K562 (cell line): ENCODE data around the gene SGMS1. TPM values are rescaled to one million over a fixed set of nuclear protein-coding genes. Genes with fewer than 3 reads are reported as not detected.

Experiments
- ASH1L ChIP-seq: fragments of 450-650 bp; IDR thresholded peaks from 2 replicates; pipeline ENCODE4 v1.6.1; 2018; ENCODE audit warnings: borderline replicate concordance, mild to moderate bottlenecking, low read depth; ENCODE audit not compliant: partially characterized antibody
- CC2D1A ChIP-seq: fragments of 450-650 bp; IDR thresholded peaks from 2 replicates; pipeline ENCODE4 v1.6.1; 2017; ENCODE audit warnings: mild to moderate bottlenecking
- GABPB1 ChIP-seq: sonication (generic); formaldehyde crosslinking; IDR thresholded peaks from 2 replicates; pipeline ENCODE4 v1.8.0; 2022; ENCODE audit warnings: mild to moderate bottlenecking, missing genetic modification reagents
- GTF3C2 ChIP-seq: IDR thresholded peaks from 3 replicates; pipeline ENCODE4 v1.6.1; 2011; ENCODE audit warnings: borderline replicate concordance, mild to moderate bottlenecking, moderate library complexity; ENCODE audit not compliant: insufficient read length; ENCODE audit errors: extremely low read depth
- HES1 ChIP-seq: fragments of 450-650 bp; IDR thresholded peaks from 2 replicates; pipeline ENCODE4 v1.6.1; 2016; ENCODE audit warnings: low read depth, mild to moderate bottlenecking, moderate library complexity
- HMBOX1 ChIP-seq: sonication (generic); IDR thresholded peaks from 2 replicates; pipeline ENCODE4 v1.6.1; 2016
- MBD1 ChIP-seq: fragments of 250-450 bp; sonication (Bioruptor Pico); IDR thresholded peaks from 2 replicates; pipeline ENCODE4 v1.8.0; 2022; ENCODE audit warnings: inconsistent platforms
- MECOM ChIP-seq: fragments of 250-450 bp; sonication (Bioruptor Pico); IDR thresholded peaks from 2 replicates; pipeline ENCODE4 v1.8.0; 2022; ENCODE audit warnings: inconsistent platforms
- PYGO2 ChIP-seq: fragments of 450-650 bp; IDR thresholded peaks from 2 replicates; pipeline ENCODE4 v1.6.1; 2016; ENCODE audit warnings: mild to moderate bottlenecking, missing genetic modification characterization, moderate library complexity, missing compliant biosample characterization
- RBM25 ChIP-seq: fragments of 200-400 bp; formaldehyde crosslinking; IDR thresholded peaks from 2 replicates; pipeline ENCODE4 v1.6.1; 2018; ENCODE audit warnings: low read length, low read depth, moderate library complexity; ENCODE audit not compliant: severe bottlenecking
- SMARCA4 ChIP-seq: fragments of 450-650 bp; IDR thresholded peaks from 2 replicates; pipeline ENCODE4 v1.6.1; 2016
- ZBTB9 ChIP-seq: fragments of 450-650 bp; formaldehyde crosslinking; IDR thresholded peaks from 2 replicates; pipeline ENCODE4 v1.4.0; 2020; ENCODE audit warnings: mild to moderate bottlenecking, moderate library complexity
- ZFP1 ChIP-seq: fragments of 450-650 bp; formaldehyde crosslinking; IDR thresholded peaks from 2 replicates; pipeline ENCODE4 v1.4.0; 2020; ENCODE audit warnings: mild to moderate bottlenecking, mixed read lengths
- ZHX1 ChIP-seq: fragments of 150-350 bp; conservative IDR thresholded peaks from 2 replicates; pipeline ENCODE4 v1.6.1; 2014; ENCODE audit warnings: low read length
- ZNF3 ChIP-seq: fragments of 250-450 bp; sonication (Bioruptor Pico); IDR thresholded peaks from 2 replicates; pipeline ENCODE4 v1.5.0; 2021; ENCODE audit warnings: mild to moderate bottlenecking, moderate library complexity
- polyA plus RNA-seq, 8 experiments: library from polyadenylated mRNA; depleted of rRNA in 4 of 8; stranded (reverse) in 5 of 8; unstranded in 3 of 8; fragments of >200 nt; fragmentation: Nextera tagmentation in 2 of 8; fragmentation: Illumina TruSeq in 1 of 8; extraction: Ambion mirVana in 2 of 8; extraction: Trizol in 1 of 8; gene quantifications; 2 replicates each; pipeline versions ENCODE4 v1.2.1 to v1.2.3, GENCODE V29; 2011 to 2014; ENCODE audit warnings: inconsistent platforms in 1 of 8, missing spikeins in 1 of 8
- total RNA-seq, 7 experiments: library from RNA; depleted of rRNA in 6 of 7; stranded (reverse); fragments of >200 nt in 6 of 7; fragmentation: Illumina TruSeq in 2 of 7; extraction: Trizol in 2 of 7; gene quantifications; 2 replicates each; pipeline versions ENCODE4 v1.2.1 to v1.2.3, GENCODE V29; 2011 to 2021; ENCODE audit warnings: low replicate concordance in 1 of 7

The SGMS1 gene
- total and polyA plus RNA-seq, 9 of the 15 experiments (the other 6 are each of a cell fraction or from before 2014, with no cell fraction given) = 22.6 to 232 (median 82.2) TPM

- TF ChIP-seq ZBTB9 (CRISPR knock-in tag) = no peak
- TF ChIP-seq CC2D1A = no peak
- TF ChIP-seq ZHX1 = no peak
- TF ChIP-seq HES1 = no peak
- no peak for TF ChIP-seq RBM25
- no peak for TF ChIP-seq ASH1L
- TF ChIP-seq GABPB1 (CRISPR knock-in tag) = no peak
- peak; percentile 91 for TF ChIP-seq SMARCA4
- peak; percentile 35; the same call in 1 of the 2 replicates for TF ChIP-seq HMBOX1
- TF ChIP-seq MBD1 = no peak
- no peak for TF ChIP-seq PYGO2
- TF ChIP-seq MECOM (CRISPR knock-in tag) = no peak
- no peak for TF ChIP-seq ZFP1
- TF ChIP-seq GTF3C2 = no peak
- TF ChIP-seq ZNF3 (CRISPR knock-in tag) = no peak
Observed at GRCh38 chr10:50511492-50512213, 112.1 kb downstream of the SGMS1 start (continued).
